HCT116 (cell line): ENCODE data around the gene SLC35F2. TPM values are rescaled to one million over a fixed set of nuclear protein-coding genes. Genes with fewer than 3 reads are reported as not detected.

Experiments
- ATAC-seq: fragments of 200-7000 bp; cut with Tn5 transposase; 2 replicates; pipeline ENCODE4 v1.9.1; 2020; ENCODE audit warnings: mild to moderate bottlenecking, moderate library complexity
- BruUV-seq: library from RNA; stranded (reverse); fragments of 400-500 nt; replicated peaks from 2 replicates; lab custom pipeline; 2021; lab: Mats Ljungman, UMichigan
- CTCF ChIA-PET: fragments of 300-600 bp; sonication (Branson Sonifier 250); formaldehyde crosslinking; loops from one replicate; lab custom pipeline; 2021; ENCODE audit warnings: antibody characterized with exemption; lab: Charles Lee
- POLR2A ChIA-PET: fragments of 300-600, 350-600 bp; sonication (Branson Sonifier 250); formaldehyde crosslinking; loops from one replicate; lab custom pipeline; 2021; ENCODE audit warnings: antibody characterized with exemption; lab: Charles Lee
- RAD21 ChIA-PET, 2 experiments: fragments of 300-600 bp; sonication (Branson Sonifier 250); formaldehyde crosslinking; loops; one replicate each; lab custom pipeline; 2023; ENCODE audit warnings: low total read pairs in 2 of 2; ENCODE audit not compliant: uncharacterized antibody in 2 of 2, unreplicated experiment in 2 of 2, low non-redundant PET in 1 of 2; lab: Charles Lee
- DNase-seq: peaks from one replicate; pipeline ENCODE4 v3.0.0-alpha.2; 2010; ENCODE audit warnings: low read depth, low spot score
- H2AFZ ChIP-seq: fragments of 200-600 bp; shearing (Covaris generic), sonication (generic); 2 replicates; pipeline ENCODE4 v1.6.1; 2017; ENCODE audit warnings: low read depth, mixed run types, mixed read lengths, antibody characterized with exemption, low read length; ENCODE audit not compliant: poor library complexity, severe bottlenecking
- H3K27ac ChIP-seq: 2 replicates; pipeline ENCODE4 v1.5.1; 2012; ENCODE audit warnings: low read depth, low read length
- H3K27me3 ChIP-seq: fragments of 200-600 bp; sonication (generic); 2 replicates; pipeline ENCODE4 v1.6.1; 2016; ENCODE audit warnings: mixed run types, low read length, mixed read lengths; ENCODE audit not compliant: insufficient read depth
- H3K36me3 ChIP-seq, 2 experiments: fragments of 200-500 bp in 1 of 2; fragments of 200-600 bp in 1 of 2; sonication (Bioruptor generic) in 1 of 2; sonication (generic) in 1 of 2; 2 replicates each; pipeline versions ENCODE4 v1.5.1 to v1.6.1; 2014 to 2016; ENCODE audit warnings: low read length in 2 of 2, inconsistent platforms in 1 of 2, mixed read lengths in 1 of 2, mixed run types in 1 of 2; ENCODE audit not compliant: insufficient read depth in 2 of 2, control insufficient read depth in 1 of 2
- H3K4me1 ChIP-seq, 2 experiments: fragments of 200-600 bp in 1 of 2; sonication (generic) in 1 of 2; 2 replicates each; pipeline versions ENCODE4 v1.5.1 to v1.6.1; 2012 to 2017; ENCODE audit warnings: low read length in 2 of 2, inconsistent platforms in 1 of 2, mild to moderate bottlenecking in 1 of 2, mixed read lengths in 1 of 2, mixed run types in 1 of 2, moderate library complexity in 1 of 2; ENCODE audit not compliant: insufficient read depth in 2 of 2, control insufficient read depth in 1 of 2
- H3K4me2 ChIP-seq: fragments of 200-600 bp; sonication (generic); 2 replicates; pipeline ENCODE4 v1.6.1; 2017; ENCODE audit warnings: mixed run types, low read length, mixed read lengths
- H3K4me3 ChIP-seq, 2 experiments: fragments of 200-600 bp in 1 of 2; sonication (generic) in 1 of 2; replicated peaks in 1 of 2; 2 replicates each; pipeline ENCODE4 v1.5.1; 2011 to 2016; ENCODE audit warnings: low read length in 2 of 2, control low read depth in 1 of 2, low read depth in 1 of 2, mild to moderate bottlenecking in 1 of 2, mixed read lengths in 1 of 2, mixed run types in 1 of 2
- H3K79me2 ChIP-seq: fragments of 200-600 bp; sonication (generic); 2 replicates; pipeline ENCODE4 v1.6.1; 2017; ENCODE audit warnings: mild to moderate bottlenecking, mixed run types, low read length, moderate library complexity, mixed read lengths; ENCODE audit not compliant: insufficient read depth
- H3K9ac ChIP-seq: fragments of 200-600 bp; sonication (generic); 2 replicates; pipeline ENCODE4 v1.6.1; 2016; ENCODE audit warnings: low read length, mixed read lengths
- H3K9me2 ChIP-seq: fragments of 200-600 bp; sonication (generic), shearing (Covaris generic); 2 replicates; pipeline ENCODE4 v1.6.1; 2017; ENCODE audit warnings: mixed run types, mild to moderate bottlenecking, moderate library complexity; ENCODE audit not compliant: insufficient read depth
- H3K9me3 ChIP-seq, 2 experiments: fragments of 200-500 bp in 1 of 2; fragments of 200-600 bp in 1 of 2; sonication (Bioruptor generic) in 1 of 2; sonication (generic) in 1 of 2; 2 replicates each; pipeline ENCODE4 v1.6.1; 2014 to 2017; ENCODE audit warnings: low read length in 2 of 2, mixed read lengths in 2 of 2, inconsistent platforms in 1 of 2, low read depth in 1 of 2, mild to moderate bottlenecking in 1 of 2, mixed run types in 1 of 2, moderate library complexity in 1 of 2; ENCODE audit not compliant: control insufficient read depth in 1 of 2, insufficient read depth in 1 of 2
- H4K20me1 ChIP-seq: fragments of 200-600 bp; sonication (generic), shearing (Covaris generic); 2 replicates; pipeline ENCODE4 v1.6.1; 2017; ENCODE audit warnings: mixed run types, mild to moderate bottlenecking, moderate library complexity; ENCODE audit not compliant: insufficient read depth
- CBX3 ChIP-seq: IDR thresholded peaks from 2 replicates; pipeline ENCODE4 v1.6.1; 2012; ENCODE audit warnings: low read depth
- JUND ChIP-seq: IDR thresholded peaks from 2 replicates; pipeline ENCODE4 v1.6.1; 2012
- SRF ChIP-seq: IDR thresholded peaks from 2 replicates; pipeline ENCODE4 v1.6.1; 2012; ENCODE audit warnings: low read depth
- ZNF274 ChIP-seq: fragments of 200-500 bp; sonication (Bioruptor generic); IDR thresholded peaks from 2 replicates; pipeline ENCODE4 v1.6.1; 2014; ENCODE audit warnings: mild to moderate bottlenecking, low read depth, low read length, inconsistent platforms
- intact Hi-C: fragments of 100-400 bp; cut with micrococcal nuclease; formaldehyde crosslinking; loops from 2 replicates; pipeline ENCODE4 v1.10.0; 2022
- total RNA-seq: library from RNA; stranded (reverse); gene quantifications from one replicate; pipeline ENCODE4 v1.2.1, GENCODE V29; 2021; ENCODE audit not compliant: unreplicated experiment
- TF ChIP-seq, protein P1 (sequence below): IDR thresholded peaks from 2 replicates; pipeline ENCODE4 v1.6.1; 2012; ENCODE audit warnings: low read depth

Gene SLC35F2
- total RNA-seq, 1 experiment from 2014 or later: 53.5 TPM

DNA sequence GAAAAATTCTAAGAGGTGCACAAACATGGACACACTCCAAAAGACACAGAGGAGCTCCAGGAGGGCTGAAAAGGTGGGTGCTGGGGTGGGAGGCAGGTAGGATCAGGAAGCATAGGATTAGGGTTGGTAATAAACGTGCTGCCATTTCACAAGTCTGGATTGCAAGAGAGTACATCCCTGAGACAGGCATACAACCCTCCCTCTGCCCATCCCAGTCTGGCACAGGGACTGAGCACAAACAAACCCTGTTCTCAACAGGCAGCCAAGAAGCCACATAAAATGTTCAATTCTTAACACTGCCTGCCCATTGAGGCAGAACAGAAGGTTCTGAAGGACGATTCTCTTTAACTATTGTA lies 18.5 kb downstream of the SLC35F2 start (continued):
- TF ChIP-seq JUND: no peak
- TF ChIP-seq, all 23 proteins: peak for 0

DNA sequence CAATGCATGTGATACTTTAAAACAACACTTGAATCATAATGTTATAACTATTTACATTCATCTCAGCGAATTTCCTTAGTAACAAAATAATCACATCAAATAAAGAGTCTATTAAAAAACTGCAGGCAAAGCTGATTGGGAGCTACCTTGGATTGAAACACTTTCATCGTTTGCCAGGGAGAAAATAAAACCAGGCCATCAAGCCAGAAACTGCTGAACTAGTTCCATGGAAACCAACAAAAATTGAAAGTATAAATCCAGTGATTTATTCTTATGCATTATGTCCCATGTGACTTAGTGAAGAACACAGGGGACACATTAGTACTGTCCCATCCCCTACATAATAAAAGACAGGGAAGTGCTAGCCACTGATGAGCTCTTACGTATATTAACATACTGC lies 21.7 kb downstream of the SLC35F2 start:
- peaks cover 10% of the 10 kb centered on the region; the same call in 1 of the 2 replicates for H4K20me1 ChIP-seq
- peaks cover 91% of the 10 kb centered on the region for H3K79me2 ChIP-seq
- H3K9me2 ChIP-seq: no peaks in the 10 kb centered on the region
- H3K4me1 ChIP-seq: peaks cover 50 to 56% of the 10 kb centered on the region in 2 experiments
- H3K4me2 ChIP-seq: no peak overlapping the region
- POLR2A ChIA-PET: no interaction called here
- no peak for DNase-seq
- no peak overlapping the region for H3K4me3 ChIP-seq
- no peaks in the 10 kb centered on the region for H3K36me3 ChIP-seq
- intact Hi-C loops: no loop called here
- TF ChIP-seq CBX3 (no peak), SRF (no peak), ZNF274 (no peak)
- TF ChIP-seq, protein P1, sequence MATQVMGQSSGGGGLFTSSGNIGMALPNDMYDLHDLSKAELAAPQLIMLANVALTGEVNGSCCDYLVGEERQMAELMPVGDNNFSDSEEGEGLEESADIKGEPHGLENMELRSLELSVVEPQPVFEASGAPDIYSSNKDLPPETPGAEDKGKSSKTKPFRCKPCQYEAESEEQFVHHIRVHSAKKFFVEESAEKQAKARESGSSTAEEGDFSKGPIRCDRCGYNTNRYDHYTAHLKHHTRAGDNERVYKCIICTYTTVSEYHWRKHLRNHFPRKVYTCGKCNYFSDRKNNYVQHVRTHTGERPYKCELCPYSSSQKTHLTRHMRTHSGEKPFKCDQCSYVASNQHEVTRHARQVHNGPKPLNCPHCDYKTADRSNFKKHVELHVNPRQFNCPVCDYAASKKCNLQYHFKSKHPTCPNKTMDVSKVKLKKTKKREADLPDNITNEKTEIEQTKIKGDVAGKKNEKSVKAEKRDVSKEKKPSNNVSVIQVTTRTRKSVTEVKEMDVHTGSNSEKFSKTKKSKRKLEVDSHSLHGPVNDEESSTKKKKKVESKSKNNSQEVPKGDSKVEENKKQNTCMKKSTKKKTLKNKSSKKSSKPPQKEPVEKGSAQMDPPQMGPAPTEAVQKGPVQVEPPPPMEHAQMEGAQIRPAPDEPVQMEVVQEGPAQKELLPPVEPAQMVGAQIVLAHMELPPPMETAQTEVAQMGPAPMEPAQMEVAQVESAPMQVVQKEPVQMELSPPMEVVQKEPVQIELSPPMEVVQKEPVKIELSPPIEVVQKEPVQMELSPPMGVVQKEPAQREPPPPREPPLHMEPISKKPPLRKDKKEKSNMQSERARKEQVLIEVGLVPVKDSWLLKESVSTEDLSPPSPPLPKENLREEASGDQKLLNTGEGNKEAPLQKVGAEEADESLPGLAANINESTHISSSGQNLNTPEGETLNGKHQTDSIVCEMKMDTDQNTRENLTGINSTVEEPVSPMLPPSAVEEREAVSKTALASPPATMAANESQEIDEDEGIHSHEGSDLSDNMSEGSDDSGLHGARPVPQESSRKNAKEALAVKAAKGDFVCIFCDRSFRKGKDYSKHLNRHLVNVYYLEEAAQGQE: no peak
- no peaks in the 10 kb centered on the region for H3K9me3 ChIP-seq
- no TSS peak for BruUV-seq
- no peak overlapping the region for H3K27ac ChIP-seq
- ATAC-seq: no peak
- CTCF ChIA-PET: no interaction called here
- RAD21 ChIA-PET: no interaction called here
- no peak overlapping the region for H3K9ac ChIP-seq
- no peaks in the 10 kb centered on the region for H3K27me3 ChIP-seq
- no peak overlapping the region for H2AFZ ChIP-seq
